Nephron (organoid): ENCODE results near the gene HNRNPA1L2.
"Not testable (repeated sequence)": the region's sequence is repeated elsewhere in the genome, so short reads cannot be mapped to it uniquely, and the experiment has no call there.

Experiments
- H3K27ac Mint-ChIP-seq, 3 experiments: 2 replicates each; pipeline ENCODE4 v1.8.0; 2020; ENCODE audit warnings: mixed read lengths in 3 of 3, mild to moderate bottlenecking in 2 of 3, moderate library complexity in 1 of 3
- H3K27me3 Mint-ChIP-seq: 2 replicates; pipeline ENCODE4 v1.8.0; 2021; ENCODE audit warnings: low read depth, mild to moderate bottlenecking, moderate library complexity, mixed read lengths
- H3K36me3 Mint-ChIP-seq: 2 replicates; pipeline ENCODE4 v1.8.0; 2020; ENCODE audit warnings: low read depth, mixed read lengths
- H3K4me1 Mint-ChIP-seq: 2 replicates; pipeline ENCODE4 v1.8.0; 2020; ENCODE audit warnings: mixed read lengths
- H3K4me3 Mint-ChIP-seq, 3 experiments: 2 replicates each; pipeline ENCODE4 v1.8.0; 2020; ENCODE audit warnings: mild to moderate bottlenecking in 3 of 3, mixed read lengths in 3 of 3, moderate library complexity in 2 of 3
- H3K9me3 Mint-ChIP-seq: 2 replicates; pipeline ENCODE4 v1.8.0; 2020; ENCODE audit warnings: mixed read lengths
- TF ChIP-seq, protein P1 (sequence below), 3 experiments: fragments of 200-600 bp; sonication (generic); IDR thresholded peaks; one replicate each; pipeline ENCODE4 v1.5.0; 2021; ENCODE audit warnings: antibody characterized with exemption in 3 of 3; ENCODE audit not compliant: unreplicated experiment in 3 of 3

The HNRNPA1L2 gene

DNA sequence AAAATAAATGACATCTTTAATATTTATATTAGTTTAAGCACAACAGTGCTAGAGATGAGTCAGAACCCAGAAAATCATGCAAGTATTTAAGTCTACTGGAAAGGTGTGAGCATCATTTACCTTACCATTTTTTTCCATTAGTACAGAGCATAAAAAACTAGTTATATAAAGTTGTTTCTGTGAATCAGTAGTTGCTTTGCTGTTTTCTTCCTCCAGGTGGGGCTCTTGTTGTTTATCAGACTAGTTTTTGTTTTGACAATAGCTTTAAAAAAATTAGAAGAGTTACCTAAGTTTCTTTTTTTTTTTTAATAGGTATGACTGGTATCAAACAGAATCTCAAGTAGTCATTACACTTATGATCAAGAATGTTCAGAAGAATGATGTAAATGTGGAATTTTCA, 23.1 kb downstream of the HNRNPA1L2 start:
- Mint-ChIP-seq H3K4me1 (no peaks in the 10 kb centered on the region), H3K27me3 (no peaks in the 10 kb centered on the region), H3K9me3 (no peaks in the 10 kb centered on the region), H3K4me3 (no peak overlapping the region), H3K27ac (no peak overlapping the region), H3K36me3 (peaks cover 53% of the 10 kb centered on the region)
- TF ChIP-seq, protein P1, sequence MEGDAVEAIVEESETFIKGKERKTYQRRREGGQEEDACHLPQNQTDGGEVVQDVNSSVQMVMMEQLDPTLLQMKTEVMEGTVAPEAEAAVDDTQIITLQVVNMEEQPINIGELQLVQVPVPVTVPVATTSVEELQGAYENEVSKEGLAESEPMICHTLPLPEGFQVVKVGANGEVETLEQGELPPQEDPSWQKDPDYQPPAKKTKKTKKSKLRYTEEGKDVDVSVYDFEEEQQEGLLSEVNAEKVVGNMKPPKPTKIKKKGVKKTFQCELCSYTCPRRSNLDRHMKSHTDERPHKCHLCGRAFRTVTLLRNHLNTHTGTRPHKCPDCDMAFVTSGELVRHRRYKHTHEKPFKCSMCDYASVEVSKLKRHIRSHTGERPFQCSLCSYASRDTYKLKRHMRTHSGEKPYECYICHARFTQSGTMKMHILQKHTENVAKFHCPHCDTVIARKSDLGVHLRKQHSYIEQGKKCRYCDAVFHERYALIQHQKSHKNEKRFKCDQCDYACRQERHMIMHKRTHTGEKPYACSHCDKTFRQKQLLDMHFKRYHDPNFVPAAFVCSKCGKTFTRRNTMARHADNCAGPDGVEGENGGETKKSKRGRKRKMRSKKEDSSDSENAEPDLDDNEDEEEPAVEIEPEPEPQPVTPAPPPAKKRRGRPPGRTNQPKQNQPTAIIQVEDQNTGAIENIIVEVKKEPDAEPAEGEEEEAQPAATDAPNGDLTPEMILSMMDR (IDR thresholded peaks at IDR 0.05; ENCODE audit: unreplicated experiment in 3 of 3), result peak; percentile 37 to 51 (median 46)

DNA sequence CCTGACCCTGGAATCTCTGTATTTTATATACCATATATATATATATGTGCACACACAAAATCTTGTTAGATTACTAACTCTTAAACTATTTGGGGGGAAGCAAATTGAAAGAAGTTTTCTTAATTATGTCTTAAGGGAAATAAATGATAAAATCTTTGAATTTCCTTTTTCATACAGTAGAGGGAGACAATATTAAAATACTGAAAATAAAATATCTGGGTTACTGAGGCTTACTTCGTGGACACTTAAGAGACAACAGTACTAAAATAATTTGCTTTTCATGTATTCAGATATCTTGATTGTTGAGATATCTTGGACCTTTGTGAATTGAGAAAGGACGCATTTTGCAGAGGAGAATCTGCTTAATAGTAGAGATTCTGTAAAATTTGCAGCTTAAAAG, 27.4 kb downstream of the HNRNPA1L2 start:
- TF ChIP-seq, protein P1 (IDR thresholded peaks at IDR 0.05; ENCODE audit: unreplicated experiment in 3 of 3), result peak in 1 of 3 experiments; percentile 23
- Mint-ChIP-seq H3K4me1 (no peaks in the 10 kb centered on the region), H3K36me3 (peaks cover 35% of the 10 kb centered on the region), H3K9me3 (no peaks in the 10 kb centered on the region), H3K4me3 (no peak overlapping the region), H3K27ac (no peak overlapping the region), H3K27me3 (no peaks in the 10 kb centered on the region)

DNA sequence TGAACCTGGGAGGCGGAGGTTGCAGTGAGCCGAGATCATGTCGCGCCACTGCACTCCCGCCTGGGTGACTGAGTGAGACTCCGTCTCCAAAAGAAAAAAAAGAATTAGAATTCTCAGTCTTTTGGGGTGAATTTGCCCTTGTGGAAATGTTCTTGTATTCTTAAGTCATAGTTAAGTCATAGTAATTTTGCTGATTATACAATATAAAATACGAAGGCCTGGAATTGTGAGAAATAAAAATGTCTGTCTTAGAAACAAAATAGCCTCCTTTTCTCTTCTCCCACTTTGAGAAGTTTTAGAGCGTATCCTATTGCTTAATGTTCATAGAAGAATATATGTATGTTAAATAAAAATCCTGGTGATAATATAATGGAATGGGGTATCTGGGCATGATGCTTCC, 28.5 kb downstream of the HNRNPA1L2 start:
- Mint-ChIP-seq H3K27ac (no peak overlapping the region), H3K9me3 (no peaks in the 10 kb centered on the region), H3K27me3 (no peaks in the 10 kb centered on the region), H3K4me3 (no peak overlapping the region), H3K4me1 (no peaks in the 10 kb centered on the region), H3K36me3 (peaks cover 34% of the 10 kb centered on the region)
- TF ChIP-seq, protein P1 (IDR thresholded peaks at IDR 0.05; ENCODE audit: unreplicated experiment in 3 of 3), result no peak

DNA sequence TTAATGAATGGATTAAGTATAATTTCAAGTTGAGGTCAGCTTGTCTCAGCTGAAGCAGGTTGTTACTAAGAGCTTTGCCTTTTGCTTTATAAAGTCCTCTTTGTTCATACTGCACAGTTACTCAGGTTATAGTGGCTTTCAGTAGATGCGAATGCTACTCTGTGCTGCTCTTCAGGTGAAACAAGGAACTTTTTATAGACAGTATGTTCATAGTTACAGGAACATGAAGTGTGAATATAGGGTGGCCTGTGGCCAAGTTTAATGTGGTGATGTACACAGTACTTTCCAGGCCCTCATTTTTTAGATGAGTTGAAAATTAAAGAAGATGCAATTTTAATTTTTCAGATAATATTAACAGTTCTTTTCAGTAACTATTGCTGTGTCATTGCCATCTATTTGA, 31.2 kb downstream of the HNRNPA1L2 start:
- H3K9me3 Mint-ChIP-seq, result no peaks in the 10 kb centered on the region
- peaks cover 41% of the 10 kb centered on the region for H3K36me3 Mint-ChIP-seq
- TF ChIP-seq, protein P1 (IDR thresholded peaks at IDR 0.05; ENCODE audit: unreplicated experiment in 3 of 3), result no peak
- no peak overlapping the region for H3K4me3 Mint-ChIP-seq
- H3K27ac Mint-ChIP-seq, result no peak overlapping the region
- H3K27me3 Mint-ChIP-seq, result no peaks in the 10 kb centered on the region
- no peaks in the 10 kb centered on the region for H3K4me1 Mint-ChIP-seq

DNA sequence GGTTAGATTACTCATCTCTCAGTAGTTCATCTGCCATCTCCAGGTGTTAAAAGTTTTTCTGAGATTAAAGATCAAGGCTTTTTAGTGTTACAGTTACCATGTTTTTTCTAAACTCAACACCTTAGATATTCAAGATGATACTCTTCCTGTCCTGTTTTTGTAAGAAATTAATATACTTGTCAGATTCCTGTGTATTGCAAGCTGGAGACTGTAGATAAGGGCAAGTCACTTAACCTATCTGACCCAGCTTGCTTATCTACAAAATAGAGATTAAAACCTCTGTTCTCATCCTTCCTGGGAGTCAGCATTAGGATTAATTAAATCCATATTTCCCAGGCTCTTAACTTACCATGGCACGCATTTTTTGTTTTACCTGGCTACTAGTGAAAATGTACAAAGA, 35.6 kb downstream of the HNRNPA1L2 start:
- H3K4me1 Mint-ChIP-seq, result no peaks in the 10 kb centered on the region
- TF ChIP-seq, protein P1 (IDR thresholded peaks at IDR 0.05; ENCODE audit: unreplicated experiment in 3 of 3), result no peak
- no peaks in the 10 kb centered on the region for H3K27me3 Mint-ChIP-seq
- H3K36me3 Mint-ChIP-seq, result peaks cover 52% of the 10 kb centered on the region
- no peak overlapping the region for H3K27ac Mint-ChIP-seq
- no peak overlapping the region for H3K4me3 Mint-ChIP-seq
- H3K9me3 Mint-ChIP-seq, result no peaks in the 10 kb centered on the region

DNA sequence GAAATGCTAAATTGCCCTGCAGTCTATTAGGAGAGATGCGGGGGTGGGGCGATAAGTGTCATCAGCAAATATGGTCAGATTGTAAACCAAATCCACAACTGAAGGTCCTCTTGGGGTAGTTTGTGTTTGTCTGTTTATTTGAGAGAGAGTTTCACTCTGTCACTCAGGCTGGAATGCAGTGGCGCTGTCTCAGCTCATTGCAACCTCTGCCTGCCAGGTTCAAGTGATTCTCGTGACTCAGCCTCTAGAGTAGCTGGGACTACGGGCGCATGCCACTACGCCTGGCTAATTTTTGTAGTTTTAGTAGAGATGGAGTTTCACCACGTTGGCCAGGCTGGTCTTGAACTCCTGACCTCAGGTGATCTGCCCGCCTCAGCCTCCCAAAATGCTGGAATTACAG, 43.6 kb downstream of the HNRNPA1L2 start:
- not testable (repeated sequence) for H3K27ac Mint-ChIP-seq, H3K27me3 Mint-ChIP-seq, H3K4me3 Mint-ChIP-seq, H3K9me3 Mint-ChIP-seq, H3K4me1 Mint-ChIP-seq
- H3K36me3 Mint-ChIP-seq, result peaks cover 76% of the 10 kb centered on the region
